ENCODE measurements around the gene IDUA.

DNA sequence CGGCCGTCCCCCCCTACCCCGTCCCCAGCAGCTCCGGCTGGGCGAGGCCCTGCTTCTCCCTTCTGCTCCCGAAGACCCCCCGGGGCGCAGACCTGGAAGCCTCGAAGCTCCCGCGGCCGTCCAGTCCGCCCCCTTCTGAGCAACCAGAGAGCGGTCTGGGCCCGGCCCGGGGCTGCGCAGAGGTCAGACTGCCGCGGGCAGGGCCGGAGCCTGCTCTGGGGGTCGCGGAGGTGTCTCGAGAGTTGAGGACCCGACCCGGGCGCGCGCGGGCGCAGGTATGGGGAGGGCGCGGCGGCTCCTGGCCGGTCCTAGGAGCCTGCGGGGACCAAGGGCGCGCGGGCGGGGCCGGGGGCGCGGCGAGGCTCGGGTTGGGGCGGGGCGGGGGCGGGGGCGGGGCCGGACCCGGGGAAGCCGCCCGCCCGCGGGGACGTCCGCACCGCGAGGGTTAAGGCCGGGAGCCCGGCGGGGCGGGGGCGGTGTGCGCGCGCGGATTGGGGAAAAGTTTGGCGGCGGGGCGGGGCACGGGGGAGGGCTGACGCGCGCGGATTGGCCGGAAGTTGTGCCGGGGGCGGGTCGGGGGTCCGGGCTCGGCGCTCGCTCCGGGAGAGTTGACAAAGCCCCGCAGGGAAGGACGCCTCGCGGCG, 24.3 kb downstream of the IDUA start, which contains the start of gene FGFRL1:
- TF ChIP-seq HDGF (IDR thresholded peaks at IDR 0.05; ENCODE audit: borderline replicate concordance) (no peak), CTBP1 (IDR thresholded peaks at IDR 0.05; ENCODE audit: borderline replicate concordance) (no peak), BHLHE40 (IDR thresholded peaks at IDR 0.05; ENCODE audit: borderline replicate concordance) (no peak), SUZ12 (IDR thresholded peaks at IDR 0.05) (no peak), FOXA1 (IDR thresholded peaks at IDR 0.05) (no peak), FOXM1 (IDR thresholded peaks at IDR 0.05; ENCODE audit: borderline replicate concordance) (no peak), ELF4 (IDR thresholded peaks at IDR 0.05) (no peak), ZNF384 (IDR thresholded peaks at IDR 0.05) (no peak), SP1 (IDR thresholded peaks at IDR 0.05) (no peak), TARDBP (IDR thresholded peaks at IDR 0.05) (no peak), ARNT (IDR thresholded peaks at IDR 0.05) (no peak), FOXK2 (IDR thresholded peaks at IDR 0.05) (no peak)
- TF ChIP-seq, protein P1, sequence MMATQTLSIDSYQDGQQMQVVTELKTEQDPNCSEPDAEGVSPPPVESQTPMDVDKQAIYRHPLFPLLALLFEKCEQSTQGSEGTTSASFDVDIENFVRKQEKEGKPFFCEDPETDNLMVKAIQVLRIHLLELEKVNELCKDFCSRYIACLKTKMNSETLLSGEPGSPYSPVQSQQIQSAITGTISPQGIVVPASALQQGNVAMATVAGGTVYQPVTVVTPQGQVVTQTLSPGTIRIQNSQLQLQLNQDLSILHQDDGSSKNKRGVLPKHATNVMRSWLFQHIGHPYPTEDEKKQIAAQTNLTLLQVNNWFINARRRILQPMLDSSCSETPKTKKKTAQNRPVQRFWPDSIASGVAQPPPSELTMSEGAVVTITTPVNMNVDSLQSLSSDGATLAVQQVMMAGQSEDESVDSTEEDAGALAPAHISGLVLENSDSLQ (IDR thresholded peaks at IDR 0.05): no peak
